Cardiac muscle cell (in vitro differentiated cells and primary cell): ENCODE data around the gene BCAS3. TPM values are rescaled to one million over a fixed set of nuclear protein-coding genes. Genes with fewer than 3 reads are reported as not detected.

Experiments
- DNase-seq, 2 donors: peaks; one replicate each; pipeline versions ENCODE4 v3.0.0 to v3.0.0-alpha.2; 2010 to 2017; ENCODE audit warnings: low read depth in 1 of 2, low spot score in 1 of 2
- H3K27ac ChIP-seq: fragments of 200-600 bp; sonication (generic); 2 replicates; pipeline ENCODE4 v1.5.1; 2016
- H3K27me3 ChIP-seq: fragments of 200-600 bp; sonication (generic); 2 replicates; pipeline ENCODE4 v1.6.0; 2016; ENCODE audit warnings: control low read depth
- H3K36me3 ChIP-seq: fragments of 200-600 bp; sonication (generic); 2 replicates; pipeline ENCODE4 v1.5.1; 2016; ENCODE audit warnings: control low read depth
- H3K4me1 ChIP-seq: fragments of 200-600 bp; sonication (generic); 2 replicates; pipeline ENCODE4 v1.8.1; 2017; ENCODE audit warnings: low read depth, mild to moderate bottlenecking, mixed run types
- H3K4me3 ChIP-seq: fragments of 200-600 bp; sonication (generic); 2 replicates; pipeline ENCODE4 v1.5.1; 2016; ENCODE audit warnings: mild to moderate bottlenecking
- H3K9me3 ChIP-seq: fragments of 200-600 bp; sonication (generic); 2 replicates; pipeline ENCODE4 v1.5.1; 2017; ENCODE audit warnings: low read depth, mild to moderate bottlenecking, control low read depth
- CTCF ChIP-seq: IDR thresholded peaks from 2 replicates; pipeline ENCODE4 v1.5.1; 2012; ENCODE audit warnings: low read depth, mild to moderate bottlenecking, low read length
- polyA plus RNA-seq: library from polyadenylated mRNA; unstranded; fragments of >200 nt; fragmentation: Nextera tagmentation; extraction: Ambion mirVana; gene quantifications from 2 replicates; pipeline ENCODE4 v1.2.1, GENCODE V29; 2016
- total RNA-seq: library from RNA; depleted of rRNA; stranded (reverse); fragments of >200 nt; gene quantifications from 2 replicates; pipeline ENCODE4 v1.2.3, GENCODE V29; 2016

BCAS3 gene
- total and polyA plus RNA-seq, 2 experiments from 2014 or later, result 36.5 to 39.6 TPM

GRCh38 chr17:61276806-61277205, 599.2 kb downstream of the BCAS3 start:
- no peak for TF ChIP-seq CTCF
- DNase-seq, result no peak
- Histone ChIP-seq H3K27me3 (no peaks in the 10 kb centered on the region), H3K27ac (no peak overlapping the region), H3K4me1 (peaks cover 16% of the 10 kb centered on the region), H3K4me3 (no peak overlapping the region), H3K9me3 (no peaks in the 10 kb centered on the region), H3K36me3 (no peaks in the 10 kb centered on the region)

DNA sequence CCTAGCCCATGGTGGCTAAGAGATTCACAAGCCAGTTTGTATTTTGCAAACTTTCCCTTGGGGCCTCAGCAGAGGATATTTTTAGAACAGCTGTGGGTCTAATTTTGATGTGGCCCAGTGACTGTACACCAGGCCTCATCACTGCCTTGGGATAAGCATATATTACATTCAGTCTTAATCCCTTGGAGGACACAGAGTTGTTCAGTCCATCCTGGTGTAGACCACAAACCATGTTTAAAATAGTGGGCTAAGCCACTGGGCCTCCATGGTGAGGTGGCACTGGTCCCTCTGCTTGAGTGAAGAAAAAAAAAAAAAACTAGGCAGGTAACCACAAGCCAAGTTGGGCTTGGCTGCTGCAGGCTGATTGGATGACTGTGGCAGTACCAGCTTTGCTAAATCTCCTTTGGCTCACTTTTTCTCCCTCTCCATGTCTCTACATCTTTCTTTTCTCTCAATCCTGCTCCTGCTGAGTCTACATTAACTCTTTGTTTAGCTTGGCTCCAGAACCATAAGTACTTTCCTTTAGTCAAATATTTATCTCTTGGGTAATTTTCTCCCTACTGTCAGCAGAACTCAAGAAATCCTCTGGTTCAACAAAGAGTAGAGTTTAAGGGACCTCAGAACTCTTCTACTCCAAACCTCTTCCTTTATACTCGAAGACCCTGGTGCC, 602.0 kb downstream of the BCAS3 start:
- Histone ChIP-seq H3K9me3 (no peaks in the 10 kb centered on the region), H3K36me3 (no peaks in the 10 kb centered on the region), H3K27ac (peak overlapping the region; percentile 70)

DNA sequence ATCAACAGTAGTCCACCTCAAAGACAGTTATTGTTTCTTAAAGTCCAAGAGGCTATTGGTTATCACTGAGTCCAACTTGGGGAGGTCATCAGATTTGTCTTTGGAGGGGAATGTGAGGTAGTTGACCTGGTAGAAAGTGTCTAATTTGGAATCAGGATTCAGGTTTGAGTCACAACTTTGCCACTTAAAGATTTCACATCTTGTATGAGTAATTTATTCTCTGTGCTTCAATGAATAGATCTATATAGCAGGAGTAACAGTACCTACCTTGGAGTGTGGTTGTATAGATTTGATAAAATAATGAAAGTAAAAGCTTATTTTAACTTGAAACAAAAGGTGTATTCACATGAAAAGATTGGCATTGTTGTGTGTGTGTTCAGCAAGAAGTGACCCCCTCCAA, 602.7 kb downstream of the BCAS3 start:
- no peaks in the 10 kb centered on the region for H3K36me3 ChIP-seq
- H3K4me1 ChIP-seq, result peaks cover 23% of the 10 kb centered on the region
- H3K27ac ChIP-seq, result no peak overlapping the region
- DNase-seq, result no peak
- no peak for TF ChIP-seq CTCF
- H3K4me3 ChIP-seq, result no peak overlapping the region
- H3K9me3 ChIP-seq, result no peaks in the 10 kb centered on the region
- no peaks in the 10 kb centered on the region for H3K27me3 ChIP-seq

More for the DNA sequence above, 602.0 kb downstream of the BCAS3 start:
- Histone ChIP-seq H3K27me3 (no peaks in the 10 kb centered on the region), H3K4me1 (peaks cover 16% of the 10 kb centered on the region), H3K4me3 (no peak overlapping the region)
- DNase-seq, result no peak
- TF ChIP-seq CTCF, result no peak

GRCh38 chr17:61280851-61281250, 603.2 kb downstream of the BCAS3 start:
- DNase-seq, result no peak
- no peaks in the 10 kb centered on the region for H3K36me3 ChIP-seq
- no peaks in the 10 kb centered on the region for H3K9me3 ChIP-seq
- no peak for TF ChIP-seq CTCF
- H3K4me3 ChIP-seq, result no peak overlapping the region
- no peaks in the 10 kb centered on the region for H3K27me3 ChIP-seq
- H3K27ac ChIP-seq, result no peak overlapping the region
- peaks cover 28% of the 10 kb centered on the region for H3K4me1 ChIP-seq

DNA sequence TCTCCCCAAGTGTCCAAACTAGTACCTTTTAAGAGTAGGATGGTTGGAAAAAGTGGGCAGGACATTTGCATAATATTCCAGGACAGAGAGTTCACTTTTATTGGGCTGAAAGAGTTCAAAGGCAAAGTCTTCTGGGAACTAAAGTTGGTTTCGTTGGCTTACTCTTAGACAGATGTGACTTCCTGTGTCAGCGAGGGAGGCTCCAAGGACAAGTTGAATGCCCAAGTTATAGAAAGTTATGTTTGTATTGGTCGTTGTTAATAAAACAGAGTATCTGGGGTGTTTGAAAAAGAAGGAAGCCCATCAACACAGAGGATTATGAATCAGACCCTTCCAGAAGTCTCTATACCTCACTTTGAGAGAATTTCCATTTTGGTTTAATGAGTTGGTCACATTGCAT, 604.7 kb downstream of the BCAS3 start:
- no peaks in the 10 kb centered on the region for H3K9me3 ChIP-seq
- no peak overlapping the region for H3K27ac ChIP-seq
- H3K27me3 ChIP-seq, result no peaks in the 10 kb centered on the region
- peaks cover 34% of the 10 kb centered on the region for H3K4me1 ChIP-seq
- no peaks in the 10 kb centered on the region for H3K36me3 ChIP-seq
- no peak for DNase-seq
- H3K4me3 ChIP-seq, result no peak overlapping the region
- no peak for TF ChIP-seq CTCF
